Endothelial cell of umbilical vein (primary cell): Measurements from ENCODE around the gene NGLY1. TPM values are rescaled to one million over a fixed set of nuclear protein-coding genes. Genes with fewer than 3 reads are reported as not detected.

Source experiments
- BruUV-seq: library from RNA; stranded (reverse); fragments of 400-500 nt; replicated peaks from 2 replicates; lab custom pipeline; 2021; lab: Mats Ljungman, UMichigan
- CTCF ChIA-PET: fragments of 300-600, 350-600 bp; sonication (Branson Sonifier 250); formaldehyde crosslinking; loops from one replicate; lab custom pipeline; 2021; ENCODE audit warnings: antibody characterized with exemption, inconsistent platforms; lab: Charles Lee
- POLR2A ChIA-PET: fragments of 300-600, 350-600 bp; sonication (Branson Sonifier 250); formaldehyde crosslinking; loops from one replicate; lab custom pipeline; 2021; ENCODE audit warnings: antibody characterized with exemption, inconsistent platforms; lab: Charles Lee
- DNase-seq: peaks from one replicate; pipeline ENCODE4 v3.0.0-alpha.2; 2011; ENCODE audit warnings: low read depth, low spot score
- FAIRE-seq: peaks from 2 replicates; lab custom pipeline; 2011; peaks lifted over from hg19 to GRCh38; lab: Jason Lieb, UNC
- H2AFZ ChIP-seq: 2 replicates; pipeline ENCODE4 v1.6.0; 2012; ENCODE audit warnings: low read depth, low read length, control low read depth, inconsistent platforms
- H3K27ac ChIP-seq: 2 replicates; pipeline ENCODE4 v1.5.1; 2011; ENCODE audit warnings: low read depth, mild to moderate bottlenecking, control low read depth, low read length, moderate library complexity; ENCODE audit not compliant: insufficient read depth
- H3K27me3 ChIP-seq, 2 experiments: 2 replicates each; pipeline versions ENCODE4 v1.6.0 to v1.6.1; 2011; ENCODE audit warnings: low read length in 2 of 2, mixed read lengths in 1 of 2; ENCODE audit not compliant: control insufficient read depth in 2 of 2, insufficient read depth in 2 of 2
- H3K36me3 ChIP-seq, 2 experiments: 2 replicates in 1 of 2; 3 replicates in 1 of 2; pipeline ENCODE4 v1.5.1; 2011; ENCODE audit warnings: low read length in 2 of 2, mild to moderate bottlenecking in 1 of 2, moderate library complexity in 1 of 2; ENCODE audit not compliant: control insufficient read depth in 2 of 2, insufficient read depth in 2 of 2; ENCODE audit errors: extremely low read depth in 1 of 2
- H3K4me1 ChIP-seq: 3 replicates; pipeline ENCODE4 v1.5.1; 2011; ENCODE audit warnings: mild to moderate bottlenecking, low read length; ENCODE audit not compliant: control insufficient read depth, insufficient read depth; ENCODE audit errors: extremely low read depth
- H3K4me2 ChIP-seq: 2 replicates; pipeline ENCODE4 v1.6.1; 2011; ENCODE audit warnings: low read length, control low read depth, mixed read lengths; ENCODE audit not compliant: insufficient read depth
- H3K4me3 ChIP-seq, 3 experiments: fragments of 200-600 bp in 1 of 3; sonication (generic), shearing (Covaris generic) in 1 of 3; replicated peaks in 1 of 3; 2 replicates each; pipeline ENCODE4 v1.5.1; 2011 to 2016; ENCODE audit warnings: control low read depth in 3 of 3, low read length in 3 of 3, mild to moderate bottlenecking in 2 of 3, inconsistent platforms in 1 of 3, low read depth in 1 of 3, moderate library complexity in 1 of 3; ENCODE audit not compliant: insufficient read depth in 1 of 3
- H3K79me2 ChIP-seq: 2 replicates; pipeline ENCODE4 v1.6.0; 2012; ENCODE audit warnings: low read length, inconsistent platforms; ENCODE audit not compliant: control insufficient read depth, insufficient read depth
- H3K9ac ChIP-seq: replicated peaks from 2 replicates; pipeline ENCODE3; 2011; ENCODE audit warnings: low read length, control low read depth; ENCODE audit not compliant: insufficient read depth; ENCODE audit errors: extremely low read depth
- H3K9me1 ChIP-seq: replicated peaks from 3 replicates; pipeline ENCODE4 v1.6.0; 2011; ENCODE audit warnings: mild to moderate bottlenecking, low read length; ENCODE audit not compliant: control insufficient read depth, insufficient read depth; ENCODE audit errors: extremely low read depth
- H3K9me3 ChIP-seq: replicated peaks from 2 replicates; pipeline ENCODE4 v1.5.1; 2012; ENCODE audit warnings: low read length, inconsistent platforms; ENCODE audit not compliant: control insufficient read depth, insufficient read depth
- H4K20me1 ChIP-seq: replicated peaks from 2 replicates; pipeline ENCODE3; 2011; ENCODE audit warnings: mild to moderate bottlenecking, low read length; ENCODE audit not compliant: control insufficient read depth, insufficient read depth; ENCODE audit errors: extremely low read depth
- CTCF ChIP-seq, 2 donors: IDR thresholded peaks; 1 replicate in 1 of 2; 2 replicates in 1 of 2; pipeline ENCODE4 v1.5.1; 2011; ENCODE audit warnings: low read length in 2 of 2, mild to moderate bottlenecking in 2 of 2, moderate library complexity in 2 of 2, control low read depth in 1 of 2, inconsistent platforms in 1 of 2, low read depth in 1 of 2; ENCODE audit not compliant: insufficient read depth in 1 of 2; ENCODE audit errors: extremely low read depth in 1 of 2
- EZH2 ChIP-seq: IDR thresholded peaks from 2 replicates; pipeline ENCODE4 v1.6.1; 2012; ENCODE audit warnings: borderline replicate concordance, low read depth, mild to moderate bottlenecking, moderate library complexity, low read length, inconsistent platforms; ENCODE audit not compliant: severe bottlenecking
- FOS ChIP-seq: IDR thresholded peaks from 2 replicates; pipeline ENCODE4 v1.6.1; 2011; ENCODE audit warnings: mild to moderate bottlenecking, low read length, moderate library complexity, borderline replicate concordance; ENCODE audit not compliant: insufficient read depth
- GATA2 ChIP-seq: IDR thresholded peaks from 2 replicates; pipeline ENCODE4 v1.7.0; 2011; ENCODE audit warnings: low read depth, mild to moderate bottlenecking, moderate library complexity, mixed read lengths, low read length; ENCODE audit not compliant: insufficient read length, insufficient read depth
- JUN ChIP-seq: IDR thresholded peaks from 2 replicates; pipeline ENCODE4 v1.6.1; 2011; ENCODE audit warnings: borderline replicate concordance, low read depth; ENCODE audit not compliant: insufficient read length, insufficient read depth
- MAX ChIP-seq: IDR thresholded peaks from 2 replicates; pipeline ENCODE4 v1.6.1; 2011; ENCODE audit not compliant: insufficient read depth, insufficient read length
- MYC ChIP-seq: IDR thresholded peaks from one replicate; pipeline ENCODE4 v1.6.1; 2011; ENCODE audit warnings: mild to moderate bottlenecking, low read depth, low read length
- POLR2A ChIP-seq: IDR thresholded peaks from 2 replicates; pipeline ENCODE4 v1.6.1; 2012; ENCODE audit warnings: low read depth, mild to moderate bottlenecking, control low read depth, low read length
- POLR2AphosphoS5 ChIP-seq: IDR thresholded peaks from 2 replicates; pipeline ENCODE4 v1.6.1; 2012; ENCODE audit warnings: low read depth, mild to moderate bottlenecking, control low read depth, low read length, moderate library complexity; ENCODE audit not compliant: insufficient read depth
- dilution Hi-C: fragments of 300-500 bp; cut with MboI; formaldehyde crosslinking; loops from one replicate; pipeline ENCODE4 v1.15.0; 2019; ENCODE audit warnings: low sequenced_read_pairs; ENCODE audit not compliant: extremely low pct_ligation_motif_present
- intact Hi-C: fragments of 100-400 bp; cut with micrococcal nuclease; formaldehyde crosslinking; loops from one replicate; pipeline ENCODE4 v1.10.0; 2022
- polyA plus RNA-seq, 4 experiments: library from polyadenylated mRNA; depleted of rRNA in 3 of 4; stranded (reverse) in 3 of 4; unstranded in 1 of 4; fragments of >200 nt; gene quantifications; 2 replicates each; pipeline versions ENCODE4 v1.2.1 to v1.2.3, GENCODE V29; 2011 to 2012; ENCODE audit warnings: missing spikeins in 1 of 4
- total RNA-seq: library from RNA; stranded (reverse); gene quantifications from 2 replicates; pipeline ENCODE4 v1.2.3, GENCODE V29; 2021

Gene NGLY1
- total and polyA plus RNA-seq, 2 donors (not counting 3 experiments of a cell fraction or from before 2014, with no cell fraction given) = 5.3 to 29.6 TPM

GRCh38 chr3:25711090-25711489 lies 72.2 kb downstream of the NGLY1 start:
- intact Hi-C loops = no loop called here
- H3K79me2 ChIP-seq = no peaks in the 10 kb centered on the region

More at GRCh38 chr3:25711090-25711489, 72.2 kb downstream of the NGLY1 start:
- no peaks in the 10 kb centered on the region for H4K20me1 ChIP-seq
- no peak overlapping the region for H3K4me3 ChIP-seq
- dilution Hi-C loops = no loop called here
- no peak overlapping the region for H3K27ac ChIP-seq
- H2AFZ ChIP-seq = no peak overlapping the region
- H3K4me2 ChIP-seq = no peak overlapping the region
- POLR2A ChIA-PET = no interaction called here
- BruUV-seq = no TSS peak
- TF ChIP-seq FOS = no peak
- TF ChIP-seq POLR2AphosphoS5 = no peak
- no peak for TF ChIP-seq MYC
- no peak for TF ChIP-seq EZH2
- no peak for TF ChIP-seq MAX
- TF ChIP-seq GATA2 = no peak
- TF ChIP-seq CTCF (IDR thresholded peaks at IDR 0.05; ENCODE audit: extremely low read depth in 1 of 2, insufficient read depth in 1 of 2, low read depth in 1 of 2, low read length in 2 of 2) = no peak
- no peak for TF ChIP-seq JUN
- no peak for TF ChIP-seq POLR2A
- FAIRE-seq (no peak), DNase-seq (no peak)
- H3K27me3 ChIP-seq = peaks cover 5 to 8% of the 10 kb centered on the region in 2 experiments
- H3K9me1 ChIP-seq = no peaks in the 10 kb centered on the region
- no peaks in the 10 kb centered on the region for H3K36me3 ChIP-seq
- H3K9ac ChIP-seq = no peak overlapping the region
- CTCF ChIA-PET = interaction anchor here (0.6 kb wide), 1 partner anchor 1700 kb away, joined by 4 read pairs; no protein-coding TSS in a partner anchor
- H3K9me3 ChIP-seq = no peaks in the 10 kb centered on the region
- no peaks in the 10 kb centered on the region for H3K4me1 ChIP-seq
